Vagina (tissue), 2 donors: ENCODE results near the gene IMPA2.

Source experiments
- POLR2A ChIP-seq, 2 donors: fragments of 450-650 bp; IDR thresholded peaks; one replicate each; pipeline ENCODE4 v1.6.1; 2017; ENCODE audit warnings: antibody characterized with exemption in 2 of 2, mild to moderate bottlenecking in 2 of 2, moderate library complexity in 2 of 2
- POLR2AphosphoS5 ChIP-seq, 2 donors: sonication (generic); formaldehyde crosslinking; IDR thresholded peaks; one replicate each; pipeline ENCODE4 v1.9.0; 2017; ENCODE audit warnings: antibody characterized with exemption in 2 of 2, mild to moderate bottlenecking in 2 of 2, low read depth in 1 of 2; ENCODE audit not compliant: insufficient read depth in 1 of 2
- TF ChIP-seq, protein P1 (sequence below), 3 experiments: fragments of 450-650 bp in 2 of 3; fragments of 200-600 bp in 1 of 3; sonication (generic) in 1 of 3; IDR thresholded peaks; one replicate each; pipeline ENCODE4 v1.5.1; 2017 to 2019; ENCODE audit warnings: antibody characterized with exemption in 3 of 3, mild to moderate bottlenecking in 2 of 3, moderate library complexity in 2 of 3

DNA sequence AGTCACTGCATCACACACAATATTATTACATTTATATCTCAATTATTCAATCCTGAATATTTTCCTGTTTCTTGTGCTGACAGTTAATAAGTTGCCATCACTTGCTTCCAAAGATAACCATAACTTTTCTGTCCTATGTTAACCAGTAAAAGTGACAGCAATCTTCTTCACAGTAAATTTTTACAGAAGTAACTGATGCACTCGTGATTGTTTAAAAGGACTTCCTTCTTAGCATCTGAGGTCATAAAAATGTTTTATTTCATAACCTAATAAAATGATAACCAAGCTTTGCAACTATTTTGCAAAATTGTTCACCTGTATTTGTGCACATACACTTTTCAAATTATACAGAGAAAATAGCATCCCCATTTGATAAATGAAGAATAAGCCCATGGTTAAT lies 91.7 kb downstream of the IMPA2 start:
- TF ChIP-seq, protein P1, sequence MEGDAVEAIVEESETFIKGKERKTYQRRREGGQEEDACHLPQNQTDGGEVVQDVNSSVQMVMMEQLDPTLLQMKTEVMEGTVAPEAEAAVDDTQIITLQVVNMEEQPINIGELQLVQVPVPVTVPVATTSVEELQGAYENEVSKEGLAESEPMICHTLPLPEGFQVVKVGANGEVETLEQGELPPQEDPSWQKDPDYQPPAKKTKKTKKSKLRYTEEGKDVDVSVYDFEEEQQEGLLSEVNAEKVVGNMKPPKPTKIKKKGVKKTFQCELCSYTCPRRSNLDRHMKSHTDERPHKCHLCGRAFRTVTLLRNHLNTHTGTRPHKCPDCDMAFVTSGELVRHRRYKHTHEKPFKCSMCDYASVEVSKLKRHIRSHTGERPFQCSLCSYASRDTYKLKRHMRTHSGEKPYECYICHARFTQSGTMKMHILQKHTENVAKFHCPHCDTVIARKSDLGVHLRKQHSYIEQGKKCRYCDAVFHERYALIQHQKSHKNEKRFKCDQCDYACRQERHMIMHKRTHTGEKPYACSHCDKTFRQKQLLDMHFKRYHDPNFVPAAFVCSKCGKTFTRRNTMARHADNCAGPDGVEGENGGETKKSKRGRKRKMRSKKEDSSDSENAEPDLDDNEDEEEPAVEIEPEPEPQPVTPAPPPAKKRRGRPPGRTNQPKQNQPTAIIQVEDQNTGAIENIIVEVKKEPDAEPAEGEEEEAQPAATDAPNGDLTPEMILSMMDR (IDR thresholded peaks at IDR 0.05), result no peak
- TF ChIP-seq POLR2A (IDR thresholded peaks at IDR 0.05) (no peak), POLR2AphosphoS5 (IDR thresholded peaks at IDR 0.05; ENCODE audit: insufficient read depth in 1 of 2, low read depth in 1 of 2) (no peak)
